Loucy (cell line): Measurements from ENCODE around the gene LHFPL6.

Source experiments
- CTCF ChIP-seq: fragments of 200-600 bp; sonication (generic); conservative IDR thresholded peaks from 2 replicates; pipeline ENCODE4 v1.5.1; 2014; ENCODE audit warnings: mild to moderate bottlenecking, antibody characterized with exemption, low read length
- EZH2phosphoT487 ChIP-seq: fragments of 200-600 bp; IDR thresholded peaks from 2 replicates; pipeline ENCODE4 v1.6.1; 2018; ENCODE audit warnings: antibody characterized with exemption, mild to moderate bottlenecking, moderate library complexity, borderline replicate concordance

- TF ChIP-seq CTCF (no peak), EZH2phosphoT487 (no peak)
These were observed 109.0 kb downstream of the LHFPL6 start for GRCh38 chr13:39494006-39494405.
